ENCODE measurements around the gene NTM.

DNA sequence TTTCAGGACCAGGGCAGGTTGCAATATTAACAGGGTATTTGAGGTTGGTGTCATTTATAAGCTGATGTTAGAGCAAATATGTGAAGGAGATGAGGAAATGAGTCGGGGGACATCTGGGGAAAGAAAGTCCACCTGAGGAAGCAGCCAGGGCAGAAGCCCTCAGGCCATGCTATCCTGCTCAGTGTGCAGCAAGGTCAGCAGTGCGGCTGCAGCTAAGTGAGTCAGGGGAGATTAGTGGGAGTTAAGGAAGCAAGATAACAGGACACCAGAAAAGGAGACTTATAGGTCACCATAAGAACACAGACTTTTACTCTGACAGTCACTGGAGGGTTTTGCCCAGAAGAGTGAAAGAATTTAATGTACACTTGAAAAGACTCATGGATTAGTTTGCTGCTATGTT lies 468.9 kb downstream of the NTM start:
- TF ChIP-seq, protein P1, sequence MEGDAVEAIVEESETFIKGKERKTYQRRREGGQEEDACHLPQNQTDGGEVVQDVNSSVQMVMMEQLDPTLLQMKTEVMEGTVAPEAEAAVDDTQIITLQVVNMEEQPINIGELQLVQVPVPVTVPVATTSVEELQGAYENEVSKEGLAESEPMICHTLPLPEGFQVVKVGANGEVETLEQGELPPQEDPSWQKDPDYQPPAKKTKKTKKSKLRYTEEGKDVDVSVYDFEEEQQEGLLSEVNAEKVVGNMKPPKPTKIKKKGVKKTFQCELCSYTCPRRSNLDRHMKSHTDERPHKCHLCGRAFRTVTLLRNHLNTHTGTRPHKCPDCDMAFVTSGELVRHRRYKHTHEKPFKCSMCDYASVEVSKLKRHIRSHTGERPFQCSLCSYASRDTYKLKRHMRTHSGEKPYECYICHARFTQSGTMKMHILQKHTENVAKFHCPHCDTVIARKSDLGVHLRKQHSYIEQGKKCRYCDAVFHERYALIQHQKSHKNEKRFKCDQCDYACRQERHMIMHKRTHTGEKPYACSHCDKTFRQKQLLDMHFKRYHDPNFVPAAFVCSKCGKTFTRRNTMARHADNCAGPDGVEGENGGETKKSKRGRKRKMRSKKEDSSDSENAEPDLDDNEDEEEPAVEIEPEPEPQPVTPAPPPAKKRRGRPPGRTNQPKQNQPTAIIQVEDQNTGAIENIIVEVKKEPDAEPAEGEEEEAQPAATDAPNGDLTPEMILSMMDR (IDR thresholded peaks at IDR 0.05; ENCODE audit: low read length), result no peak
- TF ChIP-seq EZH2 (IDR thresholded peaks at IDR 0.05; ENCODE audit: borderline replicate concordance, low read length), result no peak

All from OCI-LY1 (cell line).